GM18526 (cell line): ENCODE data around the gene GPR156.

Experiments used
- POLR2A ChIP-seq: IDR thresholded peaks from 3 replicates; pipeline ENCODE4 v1.6.1; 2011; ENCODE audit not compliant: insufficient read length; ENCODE audit errors: extremely low read depth

Gene GPR156

GRCh38 chr3:120204338-120204737 is 80.7 kb downstream of the GPR156 start:
- TF ChIP-seq POLR2A, result no peak

GRCh38 chr3:120203621-120204020 is 81.4 kb downstream of the GPR156 start:
- no peak for TF ChIP-seq POLR2A

- no peak for TF ChIP-seq POLR2A
Measured at GRCh38 chr3:120203016-120203415, 82.0 kb downstream of the GPR156 start.

GRCh38 chr3:120202363-120202762 is 82.7 kb downstream of the GPR156 start:
- TF ChIP-seq POLR2A, result no peak

- TF ChIP-seq POLR2A, result no peak
Measured at GRCh38 chr3:120200493-120201235, 84.4 kb downstream of the GPR156 start.

- TF ChIP-seq POLR2A, result no peak
Measured at GRCh38 chr3:120198305-120198878, 86.6 kb downstream of the GPR156 start.

GRCh38 chr3:120196812-120197211 is 88.2 kb downstream of the GPR156 start:
- TF ChIP-seq POLR2A, result no peak

GRCh38 chr3:120196333-120196732 is 88.7 kb downstream of the GPR156 start:
- TF ChIP-seq POLR2A, result no peak

GRCh38 chr3:120193554-120193953 is 91.5 kb downstream of the GPR156 start:
- no peak for TF ChIP-seq POLR2A

- TF ChIP-seq POLR2A, result no peak
Measured at GRCh38 chr3:120192579-120192978, 92.4 kb downstream of the GPR156 start.

GRCh38 chr3:120192159-120192558 is 92.9 kb downstream of the GPR156 start:
- no peak for TF ChIP-seq POLR2A

GRCh38 chr3:120182613-120183511 is 102.2 kb downstream of the GPR156 start:
- no peak for TF ChIP-seq POLR2A

- TF ChIP-seq POLR2A, result no peak
Measured at GRCh38 chr3:120181632-120182031, 103.4 kb downstream of the GPR156 start.

GRCh38 chr3:120180731-120181412 is 104.2 kb downstream of the GPR156 start:
- TF ChIP-seq POLR2A, result no peak

GRCh38 chr3:120177707-120178306 is 107.2 kb downstream of the GPR156 start:
- no peak for TF ChIP-seq POLR2A
